Activated CD8-positive, alpha-beta T cell treated with anti-CD3 and anti-CD28 coated beads for 36 hours (primary cell): ENCODE data around the gene SAFB2. TPM values are rescaled to one million over a fixed set of nuclear protein-coding genes. Genes with fewer than 3 reads are reported as not detected.

Experiments
- ATAC-seq: fragments of 200-7000 bp; cut with Tn5 transposase; one replicate; pipeline ENCODE4 v1.10.0; 2021; ENCODE audit warnings: mild to moderate bottlenecking, moderate library complexity
- CTCF ChIA-PET: fragments of 350-600 bp; sonication (Branson Sonifier 250); formaldehyde crosslinking; loops from one replicate; lab custom pipeline; 2021; ENCODE audit warnings: antibody characterized with exemption; lab: Charles Lee
- POLR2A ChIA-PET: fragments of 350-600 bp; sonication (Branson Sonifier 250); formaldehyde crosslinking; loops from one replicate; lab custom pipeline; 2021; ENCODE audit warnings: antibody characterized with exemption; lab: Charles Lee
- DNase-seq: peaks from one replicate; pipeline ENCODE4 v3.0.0-alpha.2; 2020
- H3K27ac Mint-ChIP-seq: one replicate; pipeline ENCODE4 v1.8.0; 2021; ENCODE audit warnings: mild to moderate bottlenecking, mixed read lengths
- H3K27me3 Mint-ChIP-seq: one replicate; pipeline ENCODE4 v1.8.0; 2021; ENCODE audit warnings: mixed read lengths
- H3K36me3 Mint-ChIP-seq: one replicate; pipeline ENCODE4 v1.8.0; 2021; ENCODE audit warnings: low read depth, mixed read lengths
- H3K4me1 Mint-ChIP-seq: one replicate; pipeline ENCODE4 v1.8.0; 2021; ENCODE audit warnings: low read depth, mixed read lengths
- H3K4me3 Mint-ChIP-seq: one replicate; pipeline ENCODE4 v1.8.0; 2021; ENCODE audit warnings: mild to moderate bottlenecking, moderate library complexity, mixed read lengths
- H3K9me3 Mint-ChIP-seq: one replicate; pipeline ENCODE4 v1.8.0; 2021; ENCODE audit warnings: mixed read lengths
- intact Hi-C: fragments of 100-400 bp; cut with micrococcal nuclease; formaldehyde crosslinking; loops from one replicate; pipeline ENCODE4 v1.10.0; 2022
- total RNA-seq, 2 experiments: library from RNA; stranded (reverse); gene quantifications; one replicate each; pipeline ENCODE4 v1.2.3, GENCODE V29; 2021
- TF ChIP-seq, protein P1 (sequence below): fragments of 200-600 bp; IDR thresholded peaks from one replicate; pipeline ENCODE4 v1.8.0; 2022; ENCODE audit warnings: antibody characterized with exemption, mild to moderate bottlenecking

The SAFB2 gene
- total RNA-seq, 2 experiments from 2014 or later, result 70.8 to 78.0 TPM

DNA sequence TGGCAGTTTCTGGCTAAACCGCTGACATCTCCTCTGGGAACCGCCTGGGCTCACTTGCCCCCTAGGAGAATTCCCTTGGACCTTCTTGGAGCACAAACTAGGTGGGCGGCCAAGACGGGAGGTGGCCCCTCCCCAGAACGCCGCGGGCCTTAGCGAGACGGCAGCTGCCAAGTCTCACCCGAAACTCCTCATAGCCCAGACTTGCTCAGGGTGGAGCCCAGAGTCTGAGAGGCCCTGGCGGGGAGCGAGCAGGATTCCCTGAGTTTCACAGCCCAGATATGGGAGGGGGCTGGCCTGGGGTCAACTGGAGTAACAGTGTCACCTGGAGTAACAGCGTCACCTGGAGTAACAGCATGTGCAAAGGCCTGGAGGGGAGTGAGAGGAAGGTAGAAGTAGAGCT lies 64.9 kb downstream of the SAFB2 start:
- no peak overlapping the region for H3K27ac Mint-ChIP-seq
- peaks cover 19% of the 10 kb centered on the region for H3K27me3 Mint-ChIP-seq
- DNase-seq, result no peak
- TF ChIP-seq, protein P1, sequence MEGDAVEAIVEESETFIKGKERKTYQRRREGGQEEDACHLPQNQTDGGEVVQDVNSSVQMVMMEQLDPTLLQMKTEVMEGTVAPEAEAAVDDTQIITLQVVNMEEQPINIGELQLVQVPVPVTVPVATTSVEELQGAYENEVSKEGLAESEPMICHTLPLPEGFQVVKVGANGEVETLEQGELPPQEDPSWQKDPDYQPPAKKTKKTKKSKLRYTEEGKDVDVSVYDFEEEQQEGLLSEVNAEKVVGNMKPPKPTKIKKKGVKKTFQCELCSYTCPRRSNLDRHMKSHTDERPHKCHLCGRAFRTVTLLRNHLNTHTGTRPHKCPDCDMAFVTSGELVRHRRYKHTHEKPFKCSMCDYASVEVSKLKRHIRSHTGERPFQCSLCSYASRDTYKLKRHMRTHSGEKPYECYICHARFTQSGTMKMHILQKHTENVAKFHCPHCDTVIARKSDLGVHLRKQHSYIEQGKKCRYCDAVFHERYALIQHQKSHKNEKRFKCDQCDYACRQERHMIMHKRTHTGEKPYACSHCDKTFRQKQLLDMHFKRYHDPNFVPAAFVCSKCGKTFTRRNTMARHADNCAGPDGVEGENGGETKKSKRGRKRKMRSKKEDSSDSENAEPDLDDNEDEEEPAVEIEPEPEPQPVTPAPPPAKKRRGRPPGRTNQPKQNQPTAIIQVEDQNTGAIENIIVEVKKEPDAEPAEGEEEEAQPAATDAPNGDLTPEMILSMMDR, result no peak
- H3K4me3 Mint-ChIP-seq, result no peak overlapping the region
- CTCF ChIA-PET, result no interaction called here
- ATAC-seq, result no peak
- H3K9me3 Mint-ChIP-seq, result peaks cover 7% of the 10 kb centered on the region
- intact Hi-C loops, result no loop called here
- POLR2A ChIA-PET, result no interaction called here
- peaks cover 6% of the 10 kb centered on the region for H3K36me3 Mint-ChIP-seq
- H3K4me1 Mint-ChIP-seq, result no peaks in the 10 kb centered on the region

DNA sequence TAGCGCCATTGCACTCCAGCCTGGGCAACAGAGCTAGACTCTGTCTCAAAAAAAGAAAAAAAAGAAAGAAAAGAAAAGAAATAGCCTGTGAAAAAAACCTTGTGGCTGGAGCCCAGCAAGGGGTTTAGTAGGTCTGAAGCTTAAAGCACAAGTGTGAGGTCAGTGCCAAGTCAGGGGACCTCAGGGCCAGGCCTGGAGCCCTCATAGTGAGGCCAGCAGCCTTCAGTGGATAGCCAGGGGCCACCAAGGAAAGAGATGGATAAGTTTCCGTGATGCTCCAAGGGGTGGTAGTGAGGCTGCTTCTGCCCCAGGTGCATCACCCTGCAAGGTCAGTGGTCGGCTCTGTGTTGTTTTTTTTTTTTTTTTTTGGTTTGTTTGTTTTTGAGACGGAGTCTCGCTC lies 67.7 kb downstream of the SAFB2 start:
- intact Hi-C loops, result no loop called here
- Mint-ChIP-seq H3K4me1 (no peaks in the 10 kb centered on the region), H3K36me3 (no peaks in the 10 kb centered on the region), H3K4me3 (no peak overlapping the region), H3K9me3 (no peaks in the 10 kb centered on the region), H3K27ac (no peak overlapping the region), H3K27me3 (peaks cover 9% of the 10 kb centered on the region)
- ChIA-PET CTCF (interaction anchor here (1.4 kb wide), 1 partner anchor 24 kb away, joined by 3 read pairs; no protein-coding TSS in a partner anchor), POLR2A (no interaction called here)
- TF ChIP-seq, protein P1, result no peak
- DNase-seq (no peak), ATAC-seq (no peak)

GRCh38 chr19:5553892-5554291 lies 68.7 kb downstream of the SAFB2 start:
- no peak overlapping the region for H3K27ac Mint-ChIP-seq
- POLR2A ChIA-PET, result no interaction called here
- CTCF ChIA-PET, result no interaction called here
- H3K27me3 Mint-ChIP-seq, result peaks cover 11% of the 10 kb centered on the region
- no peaks in the 10 kb centered on the region for H3K4me1 Mint-ChIP-seq
- DNase-seq (no peak), ATAC-seq (no peak)
- H3K36me3 Mint-ChIP-seq, result no peaks in the 10 kb centered on the region
- TF ChIP-seq, protein P1, result no peak
- no peak overlapping the region for H3K4me3 Mint-ChIP-seq
- intact Hi-C loops, result no loop called here
- H3K9me3 Mint-ChIP-seq, result no peaks in the 10 kb centered on the region

- no peaks in the 10 kb centered on the region for H3K9me3 Mint-ChIP-seq
- TF ChIP-seq, protein P1, result peak; percentile 57
- ChIA-PET POLR2A (no interaction called here), CTCF (interaction anchor here (0.9 to 2.7 kb wide), 9 partner anchors 13 to 139 kb away, joined by 3 to 14 read pairs (median 4); partner anchors contain the start of gene TINCR)
- ATAC-seq (peak; percentile 49), DNase-seq (peak; percentile 63)
- no peaks in the 10 kb centered on the region for H3K36me3 Mint-ChIP-seq
- peaks cover 3% of the 10 kb centered on the region for H3K4me1 Mint-ChIP-seq
- H3K27ac Mint-ChIP-seq, result no peak overlapping the region
- intact Hi-C loops, result no loop called here
- H3K4me3 Mint-ChIP-seq, result no peak overlapping the region
- H3K27me3 Mint-ChIP-seq, result peaks cover 3% of the 10 kb centered on the region
These were observed 74.7 kb downstream of the SAFB2 start for GRCh38 chr19:5547881-5548280.

GRCh38 chr19:5545984-5546383 lies 76.6 kb downstream of the SAFB2 start:
- TF ChIP-seq, protein P1, result no peak
- intact Hi-C loops, result no loop called here

More at GRCh38 chr19:5545984-5546383, 76.6 kb downstream of the SAFB2 start:
- POLR2A ChIA-PET, result no interaction called here
- DNase-seq (no peak), ATAC-seq (no peak)
- Mint-ChIP-seq H3K4me3 (no peak overlapping the region), H3K4me1 (peaks cover 3% of the 10 kb centered on the region), H3K9me3 (no peaks in the 10 kb centered on the region), H3K36me3 (no peaks in the 10 kb centered on the region), H3K27ac (no peak overlapping the region), H3K27me3 (peaks cover 1% of the 10 kb centered on the region)
- CTCF ChIA-PET, result interaction anchor here (0.9 to 2.7 kb wide), 3 partner anchors 11 to 141 kb away, joined by 3 to 9 read pairs (median 8); no protein-coding TSS in a partner anchor
